HCT116 (cell line): ENCODE measurements around the gene CRYBA4. TPM values are rescaled to one million over a fixed set of nuclear protein-coding genes. Genes with fewer than 3 reads are reported as not detected.

Source experiments
- ATAC-seq: fragments of 200-7000 bp; cut with Tn5 transposase; 2 replicates; pipeline ENCODE4 v1.9.1; 2020; ENCODE audit warnings: mild to moderate bottlenecking, moderate library complexity
- BruUV-seq: library from RNA; stranded (reverse); fragments of 400-500 nt; replicated peaks from 2 replicates; lab custom pipeline; 2021; lab: Mats Ljungman, UMichigan
- CTCF ChIA-PET: fragments of 300-600 bp; sonication (Branson Sonifier 250); formaldehyde crosslinking; loops from one replicate; lab custom pipeline; 2021; ENCODE audit warnings: antibody characterized with exemption; lab: Charles Lee
- POLR2A ChIA-PET: fragments of 300-600, 350-600 bp; sonication (Branson Sonifier 250); formaldehyde crosslinking; loops from one replicate; lab custom pipeline; 2021; ENCODE audit warnings: antibody characterized with exemption; lab: Charles Lee
- RAD21 ChIA-PET, 2 experiments: fragments of 300-600 bp; sonication (Branson Sonifier 250); formaldehyde crosslinking; loops; one replicate each; lab custom pipeline; 2023; ENCODE audit warnings: low total read pairs in 2 of 2; ENCODE audit not compliant: uncharacterized antibody in 2 of 2, unreplicated experiment in 2 of 2, low non-redundant PET in 1 of 2; lab: Charles Lee
- DNase-seq: peaks from one replicate; pipeline ENCODE4 v3.0.0-alpha.2; 2010; ENCODE audit warnings: low read depth, low spot score
- H2AFZ ChIP-seq: fragments of 200-600 bp; shearing (Covaris generic), sonication (generic); 2 replicates; pipeline ENCODE4 v1.6.1; 2017; ENCODE audit warnings: low read depth, mixed run types, mixed read lengths, antibody characterized with exemption, low read length; ENCODE audit not compliant: poor library complexity, severe bottlenecking
- H3K27ac ChIP-seq: 2 replicates; pipeline ENCODE4 v1.5.1; 2012; ENCODE audit warnings: low read depth, low read length
- H3K27me3 ChIP-seq: fragments of 200-600 bp; sonication (generic); 2 replicates; pipeline ENCODE4 v1.6.1; 2016; ENCODE audit warnings: mixed run types, low read length, mixed read lengths; ENCODE audit not compliant: insufficient read depth
- H3K36me3 ChIP-seq, 2 experiments: fragments of 200-500 bp in 1 of 2; fragments of 200-600 bp in 1 of 2; sonication (Bioruptor generic) in 1 of 2; sonication (generic) in 1 of 2; 2 replicates each; pipeline versions ENCODE4 v1.5.1 to v1.6.1; 2014 to 2016; ENCODE audit warnings: low read length in 2 of 2, inconsistent platforms in 1 of 2, mixed read lengths in 1 of 2, mixed run types in 1 of 2; ENCODE audit not compliant: insufficient read depth in 2 of 2, control insufficient read depth in 1 of 2
- H3K4me1 ChIP-seq, 2 experiments: fragments of 200-600 bp in 1 of 2; sonication (generic) in 1 of 2; 2 replicates each; pipeline versions ENCODE4 v1.5.1 to v1.6.1; 2012 to 2017; ENCODE audit warnings: low read length in 2 of 2, inconsistent platforms in 1 of 2, mild to moderate bottlenecking in 1 of 2, mixed read lengths in 1 of 2, mixed run types in 1 of 2, moderate library complexity in 1 of 2; ENCODE audit not compliant: insufficient read depth in 2 of 2, control insufficient read depth in 1 of 2
- H3K4me2 ChIP-seq: fragments of 200-600 bp; sonication (generic); 2 replicates; pipeline ENCODE4 v1.6.1; 2017; ENCODE audit warnings: mixed run types, low read length, mixed read lengths
- H3K4me3 ChIP-seq, 2 experiments: fragments of 200-600 bp in 1 of 2; sonication (generic) in 1 of 2; replicated peaks in 1 of 2; 2 replicates each; pipeline ENCODE4 v1.5.1; 2011 to 2016; ENCODE audit warnings: low read length in 2 of 2, control low read depth in 1 of 2, low read depth in 1 of 2, mild to moderate bottlenecking in 1 of 2, mixed read lengths in 1 of 2, mixed run types in 1 of 2
- H3K79me2 ChIP-seq: fragments of 200-600 bp; sonication (generic); 2 replicates; pipeline ENCODE4 v1.6.1; 2017; ENCODE audit warnings: mild to moderate bottlenecking, mixed run types, low read length, moderate library complexity, mixed read lengths; ENCODE audit not compliant: insufficient read depth
- H3K9ac ChIP-seq: fragments of 200-600 bp; sonication (generic); 2 replicates; pipeline ENCODE4 v1.6.1; 2016; ENCODE audit warnings: low read length, mixed read lengths
- H3K9me2 ChIP-seq: fragments of 200-600 bp; sonication (generic), shearing (Covaris generic); 2 replicates; pipeline ENCODE4 v1.6.1; 2017; ENCODE audit warnings: mixed run types, mild to moderate bottlenecking, moderate library complexity; ENCODE audit not compliant: insufficient read depth
- H3K9me3 ChIP-seq, 2 experiments: fragments of 200-500 bp in 1 of 2; fragments of 200-600 bp in 1 of 2; sonication (Bioruptor generic) in 1 of 2; sonication (generic) in 1 of 2; 2 replicates each; pipeline ENCODE4 v1.6.1; 2014 to 2017; ENCODE audit warnings: low read length in 2 of 2, mixed read lengths in 2 of 2, inconsistent platforms in 1 of 2, low read depth in 1 of 2, mild to moderate bottlenecking in 1 of 2, mixed run types in 1 of 2, moderate library complexity in 1 of 2; ENCODE audit not compliant: control insufficient read depth in 1 of 2, insufficient read depth in 1 of 2
- H4K20me1 ChIP-seq: fragments of 200-600 bp; sonication (generic), shearing (Covaris generic); 2 replicates; pipeline ENCODE4 v1.6.1; 2017; ENCODE audit warnings: mixed run types, mild to moderate bottlenecking, moderate library complexity; ENCODE audit not compliant: insufficient read depth
- CBX3 ChIP-seq: IDR thresholded peaks from 2 replicates; pipeline ENCODE4 v1.6.1; 2012; ENCODE audit warnings: low read depth
- EGR1 ChIP-seq: IDR thresholded peaks from 2 replicates; pipeline ENCODE4 v1.6.1; 2012; ENCODE audit warnings: low read depth
- ELF1 ChIP-seq: IDR thresholded peaks from 2 replicates; pipeline ENCODE4 v1.6.1; 2012; ENCODE audit warnings: low read depth, borderline replicate concordance
- EZH2phosphoT487 ChIP-seq: fragments of 200-600 bp; IDR thresholded peaks from 2 replicates; pipeline ENCODE4 v1.6.1; 2018; ENCODE audit warnings: antibody characterized with exemption, borderline replicate concordance
- FOSL1 ChIP-seq: IDR thresholded peaks from 2 replicates; pipeline ENCODE4 v1.6.1; 2012; ENCODE audit warnings: low read depth
- POLR2A ChIP-seq: IDR thresholded peaks from 2 replicates; pipeline ENCODE4 v1.7.0; 2011; ENCODE audit warnings: borderline replicate concordance; ENCODE audit not compliant: insufficient read depth, insufficient read length; ENCODE audit errors: extremely low read depth
- POLR2AphosphoS5 ChIP-seq: IDR thresholded peaks from 2 replicates; pipeline ENCODE4 v1.6.1; 2011; ENCODE audit warnings: mild to moderate bottlenecking, low read depth, low read length, moderate library complexity
- RAD21 ChIP-seq: IDR thresholded peaks from 2 replicates; pipeline ENCODE4 v1.6.1; 2012; ENCODE audit warnings: low read depth, mild to moderate bottlenecking
- SIN3A ChIP-seq: IDR thresholded peaks from 2 replicates; pipeline ENCODE4 v1.6.1; 2012; ENCODE audit warnings: low read depth
- SP1 ChIP-seq: IDR thresholded peaks from 2 replicates; pipeline ENCODE4 v1.6.1; 2012; ENCODE audit warnings: low read depth
- SRF ChIP-seq: IDR thresholded peaks from 2 replicates; pipeline ENCODE4 v1.6.1; 2012; ENCODE audit warnings: low read depth
- intact Hi-C: fragments of 100-400 bp; cut with micrococcal nuclease; formaldehyde crosslinking; loops from 2 replicates; pipeline ENCODE4 v1.10.0; 2022
- total RNA-seq: library from RNA; stranded (reverse); gene quantifications from one replicate; pipeline ENCODE4 v1.2.1, GENCODE V29; 2021; ENCODE audit not compliant: unreplicated experiment
- TF ChIP-seq, protein P1 (sequence below): IDR thresholded peaks from 2 replicates; pipeline ENCODE4 v1.6.1; 2012
- TF ChIP-seq, protein P2 (sequence below), 3 experiments: fragments of 200-600 bp in 1 of 3; sonication (generic) in 1 of 3; IDR thresholded peaks in 2 of 3; conservative IDR thresholded peaks in 1 of 3; 2 replicates each; pipeline ENCODE4 v1.5.1; 2012 to 2017; ENCODE audit warnings: low read depth in 2 of 3, low read length in 2 of 3, antibody characterized with exemption in 1 of 3, borderline replicate concordance in 1 of 3, control low read depth in 1 of 3, mild to moderate bottlenecking in 1 of 3, mixed read lengths in 1 of 3, mixed run types in 1 of 3, moderate library complexity in 1 of 3; ENCODE audit not compliant: insufficient read depth in 1 of 3

Gene CRYBA4
- total RNA-seq, 1 experiment from 2014 or later: not detected

DNA sequence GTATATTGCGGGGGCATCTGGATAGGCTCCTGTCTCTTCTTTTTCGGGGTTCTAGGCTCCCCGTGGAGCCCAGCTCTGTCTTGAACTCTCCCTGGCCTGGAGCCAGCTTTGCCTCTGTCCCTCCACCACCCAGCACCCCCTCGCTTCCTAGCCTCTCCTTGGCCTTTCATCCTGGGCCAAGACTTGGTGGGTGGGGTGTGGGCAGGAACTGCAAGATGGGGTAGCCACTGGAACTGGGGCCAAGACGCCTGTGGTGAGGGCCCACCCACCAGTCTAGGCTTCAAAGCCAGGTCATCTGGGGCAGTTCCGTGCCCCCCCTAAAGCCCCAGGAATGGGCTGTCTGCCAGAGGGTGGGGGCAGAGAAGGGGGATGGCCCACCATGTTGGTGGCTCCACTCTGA, 2.3 kb upstream of the CRYBA4 start:
- Histone ChIP-seq H3K27me3 (no peaks in the 10 kb centered on the region), H3K9me2 (no peaks in the 10 kb centered on the region), H3K9ac (no peak overlapping the region), H3K27ac (no peak overlapping the region), H3K36me3 (no peaks in the 10 kb centered on the region), H2AFZ (no peak overlapping the region), H3K79me2 (no peaks in the 10 kb centered on the region), H3K4me2 (no peak overlapping the region), H3K9me3 (no peaks in the 10 kb centered on the region), H3K4me3 (no peak overlapping the region), H4K20me1 (no peaks in the 10 kb centered on the region), H3K4me1 (no peaks in the 10 kb centered on the region)
- DNase-seq (no peak), ATAC-seq (no peak)
- CTCF ChIA-PET: no interaction called here
- TF ChIP-seq RAD21 (no peak), SIN3A (no peak), CBX3 (no peak), EGR1 (no peak), POLR2AphosphoS5 (no peak), ELF1 (no peak), POLR2A (no peak), FOSL1 (no peak), EZH2phosphoT487 (no peak), SRF (no peak), SP1 (no peak)
- TF ChIP-seq, protein P1, sequence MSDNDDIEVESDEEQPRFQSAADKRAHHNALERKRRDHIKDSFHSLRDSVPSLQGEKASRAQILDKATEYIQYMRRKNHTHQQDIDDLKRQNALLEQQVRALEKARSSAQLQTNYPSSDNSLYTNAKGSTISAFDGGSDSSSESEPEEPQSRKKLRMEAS: no peak
- TF ChIP-seq, protein P2, sequence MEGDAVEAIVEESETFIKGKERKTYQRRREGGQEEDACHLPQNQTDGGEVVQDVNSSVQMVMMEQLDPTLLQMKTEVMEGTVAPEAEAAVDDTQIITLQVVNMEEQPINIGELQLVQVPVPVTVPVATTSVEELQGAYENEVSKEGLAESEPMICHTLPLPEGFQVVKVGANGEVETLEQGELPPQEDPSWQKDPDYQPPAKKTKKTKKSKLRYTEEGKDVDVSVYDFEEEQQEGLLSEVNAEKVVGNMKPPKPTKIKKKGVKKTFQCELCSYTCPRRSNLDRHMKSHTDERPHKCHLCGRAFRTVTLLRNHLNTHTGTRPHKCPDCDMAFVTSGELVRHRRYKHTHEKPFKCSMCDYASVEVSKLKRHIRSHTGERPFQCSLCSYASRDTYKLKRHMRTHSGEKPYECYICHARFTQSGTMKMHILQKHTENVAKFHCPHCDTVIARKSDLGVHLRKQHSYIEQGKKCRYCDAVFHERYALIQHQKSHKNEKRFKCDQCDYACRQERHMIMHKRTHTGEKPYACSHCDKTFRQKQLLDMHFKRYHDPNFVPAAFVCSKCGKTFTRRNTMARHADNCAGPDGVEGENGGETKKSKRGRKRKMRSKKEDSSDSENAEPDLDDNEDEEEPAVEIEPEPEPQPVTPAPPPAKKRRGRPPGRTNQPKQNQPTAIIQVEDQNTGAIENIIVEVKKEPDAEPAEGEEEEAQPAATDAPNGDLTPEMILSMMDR (IDR thresholded peaks at IDR 0.05 in 2 of 3, conservative IDR thresholded peaks at IDR 0.05 in 1 of 3; ENCODE audit: borderline replicate concordance in 1 of 3, insufficient read depth in 1 of 3, low read depth in 2 of 3, low read length in 2 of 3): no peak
- BruUV-seq: no TSS peak
- intact Hi-C loops: no loop called here
- POLR2A ChIA-PET: no interaction called here
- RAD21 ChIA-PET: no interaction called here
